Measurements from ENCODE around the gene LYPD1.

Gene LYPD1

DNA sequence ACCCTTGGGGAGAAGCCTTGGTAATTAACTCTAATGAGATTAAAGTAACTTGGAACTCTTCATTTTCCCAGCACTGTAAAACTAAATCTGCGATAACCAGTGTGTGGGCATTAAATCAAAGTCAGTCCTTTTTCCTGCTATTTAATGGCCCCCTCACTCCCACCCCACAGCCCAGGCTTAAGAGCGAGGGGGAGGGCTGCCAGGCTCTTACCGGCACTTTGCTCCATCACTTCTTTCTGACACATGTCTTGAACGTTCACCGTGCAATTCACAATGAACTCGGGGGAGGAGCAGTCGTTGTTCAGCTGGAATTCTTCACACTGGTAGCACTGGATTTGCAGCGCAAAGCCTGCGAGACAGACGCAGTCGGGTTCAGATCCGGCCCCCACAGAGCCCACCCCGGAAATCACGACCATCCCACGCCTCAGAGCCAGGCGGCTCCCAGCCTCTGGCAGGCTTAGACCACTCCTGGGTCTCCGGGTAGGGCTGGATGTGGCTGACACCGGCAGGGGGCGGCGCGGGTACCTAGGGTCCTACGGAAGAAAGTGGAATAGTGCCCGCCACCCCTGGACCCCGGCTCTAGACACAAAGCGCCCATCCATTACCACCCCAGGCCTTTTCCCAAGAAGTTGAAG lies 1.7 kb downstream of the LYPD1 start:
- DNase-seq: no peak

- no peak for DNase-seq
Measured at GRCh38 chr2:132667706-132668105, 2.3 kb downstream of the LYPD1 start.

GRCh38 chr2:132665401-132666140 lies 4.4 kb downstream of the LYPD1 start:
- DNase-seq: no peak

GRCh38 chr2:132664096-132664495 lies 5.9 kb downstream of the LYPD1 start:
- DNase-seq: no peak

GRCh38 chr2:132662732-132663131 lies 7.3 kb downstream of the LYPD1 start:
- DNase-seq: no peak

DNA sequence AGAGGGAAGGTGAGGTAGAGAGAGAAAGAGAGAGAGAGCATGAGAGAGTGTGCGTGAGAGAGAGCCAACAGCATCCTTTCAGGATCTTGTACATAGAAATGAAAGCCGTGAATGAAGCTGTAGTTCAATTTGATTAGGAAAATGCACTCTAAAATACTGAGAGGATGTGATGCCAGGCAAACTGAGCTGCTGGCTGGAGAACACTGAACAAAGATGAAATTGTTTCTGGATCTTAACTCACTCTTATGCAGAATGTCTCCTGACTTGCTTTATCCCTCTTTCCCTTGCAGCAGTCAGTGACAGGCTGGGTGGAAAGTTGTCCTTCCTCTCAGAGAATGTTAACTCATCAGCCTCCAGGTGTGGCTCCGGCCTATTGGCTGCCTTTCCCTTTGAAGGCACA lies 10.7 kb downstream of the LYPD1 start:
- DNase-seq: no peak

GRCh38 chr2:132656266-132656975 lies 13.6 kb downstream of the LYPD1 start:
- no peak for DNase-seq

DNA sequence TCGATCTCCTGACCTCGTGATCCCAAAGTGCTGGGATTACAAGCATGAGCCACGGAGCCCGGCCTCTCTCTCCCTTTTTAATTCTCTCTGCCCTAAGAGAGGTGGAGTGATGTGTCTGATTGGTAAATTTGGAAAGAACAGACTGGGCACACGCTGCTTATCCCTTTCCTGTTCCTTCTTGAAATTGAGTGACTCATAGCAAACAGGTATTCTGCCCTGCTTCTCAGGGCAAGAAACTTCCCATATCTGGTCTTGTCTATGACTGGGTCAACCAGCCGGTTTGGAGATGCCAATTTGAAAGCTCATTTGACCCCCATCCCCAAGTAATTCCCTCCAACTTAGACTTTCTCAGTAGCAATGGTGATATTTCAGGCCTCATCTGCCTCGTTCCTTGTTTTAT lies 15.0 kb downstream of the LYPD1 start:
- DNase-seq: no peak

- DNase-seq: no peak
Measured at GRCh38 chr2:132654335-132654734, 15.7 kb downstream of the LYPD1 start.

- DNase-seq: no peak
Measured at GRCh38 chr2:132652474-132652873, 17.5 kb downstream of the LYPD1 start.

DNA sequence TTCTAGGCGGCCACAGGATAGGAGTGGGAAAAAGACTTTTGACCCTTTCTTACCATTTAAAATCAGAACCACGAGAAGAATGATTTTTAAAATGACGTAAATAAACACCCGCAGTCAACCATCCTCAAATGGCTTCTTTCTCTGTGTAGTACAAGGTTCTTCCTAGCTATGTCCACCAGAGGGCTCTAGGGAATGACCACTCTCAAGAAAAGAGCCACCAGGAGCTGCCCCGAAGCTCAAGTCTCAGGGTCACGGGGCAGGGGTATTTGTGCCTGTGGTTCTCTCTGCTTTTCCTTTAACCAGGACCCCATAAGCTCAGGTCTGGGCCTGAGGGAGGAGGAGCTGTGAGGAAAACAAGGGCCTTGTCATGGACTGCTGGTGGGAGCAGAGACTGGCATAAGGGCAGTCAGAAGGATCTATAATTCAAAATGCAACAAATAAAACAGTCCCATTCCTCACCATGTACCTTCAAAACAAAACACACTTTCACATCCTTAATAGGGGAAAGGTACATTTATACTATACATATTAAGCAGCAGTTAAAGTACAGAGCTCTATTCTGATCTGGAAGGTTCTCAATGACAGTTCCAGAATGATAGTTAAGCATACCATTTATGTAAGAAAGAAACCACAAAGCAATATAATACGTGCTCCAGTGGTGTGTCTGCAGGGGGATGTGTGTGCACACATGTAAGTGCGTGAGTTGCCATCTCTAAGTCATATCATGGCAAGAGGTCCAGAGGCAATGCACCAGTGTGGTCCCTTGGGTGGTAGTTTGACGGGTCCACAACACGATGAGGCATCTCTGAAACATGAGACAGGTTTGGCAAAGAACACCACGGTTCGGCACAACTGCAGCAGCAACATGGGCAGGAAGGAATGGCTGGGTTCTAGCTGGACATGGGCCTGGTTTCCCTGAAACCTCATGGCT lies 18.6 kb downstream of the LYPD1 start:
- no peak for DNase-seq

GRCh38 chr2:132646540-132647108 lies 23.4 kb downstream of the LYPD1 start:
- no peak for DNase-seq

GRCh38 chr2:132645722-132646539 lies 24.1 kb downstream of the LYPD1 start:
- no peak for DNase-seq

GRCh38 chr2:132645176-132645575 lies 24.8 kb downstream of the LYPD1 start:
- DNase-seq: no peak

- DNase-seq: no peak
Measured at GRCh38 chr2:132642415-132642814, 27.6 kb downstream of the LYPD1 start.

- no peak for DNase-seq
Measured at GRCh38 chr2:132641819-132642218, 28.2 kb downstream of the LYPD1 start.

DNA sequence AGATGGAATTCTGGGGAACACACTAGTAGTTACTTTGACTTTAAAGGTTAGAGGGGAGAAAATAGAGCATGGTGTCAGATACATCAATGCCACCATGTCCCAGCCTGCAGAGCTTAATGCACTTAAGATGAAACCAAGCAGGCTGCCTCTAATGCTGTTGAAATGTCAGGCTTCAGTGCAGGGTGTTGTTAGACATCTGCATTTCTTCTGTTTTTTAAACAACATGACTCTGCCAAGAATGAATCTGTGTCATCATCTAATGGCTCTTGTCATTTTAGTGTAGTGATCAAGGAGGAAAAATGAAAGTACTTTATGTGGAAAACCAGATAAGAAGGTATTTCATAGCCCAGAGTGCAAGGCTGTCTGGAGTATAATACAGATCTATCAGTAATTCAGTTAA lies 29.9 kb downstream of the LYPD1 start:
- DNase-seq: no peak

DNA sequence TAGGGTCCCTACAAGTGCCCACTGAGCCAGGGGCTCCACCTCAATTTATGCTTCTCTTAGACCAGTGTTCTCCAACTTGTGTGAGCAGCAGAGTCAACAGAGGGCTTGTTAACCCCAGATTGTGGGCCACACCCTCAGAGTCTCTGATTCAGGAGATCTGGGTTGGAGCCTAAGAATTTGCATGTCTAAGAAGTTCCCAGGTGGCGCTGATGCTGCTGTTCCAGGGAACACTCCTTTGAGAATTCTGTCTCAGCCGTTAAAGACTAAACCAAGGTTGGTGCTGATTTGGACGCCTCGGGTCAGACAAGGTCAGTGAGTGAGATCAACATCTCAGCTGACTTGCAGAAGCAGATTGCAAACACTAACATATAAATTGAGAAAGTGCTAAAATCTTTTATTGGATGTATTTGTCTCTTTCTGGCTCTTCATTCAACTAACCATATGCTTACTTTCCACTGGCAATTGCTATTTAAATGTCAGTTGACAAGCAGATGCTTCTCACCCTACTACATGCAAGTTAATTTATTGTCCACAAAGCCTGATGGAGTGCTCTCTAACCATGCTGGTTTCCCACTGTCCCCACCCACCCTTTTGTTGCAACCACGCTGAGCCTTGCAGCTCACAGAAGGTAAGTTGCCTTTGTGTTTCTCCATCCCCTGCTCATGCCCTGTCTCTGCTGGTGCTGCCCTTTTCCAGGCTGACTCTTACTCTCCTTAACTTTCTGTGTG lies 31.5 kb downstream of the LYPD1 start:
- no peak for DNase-seq

DNA sequence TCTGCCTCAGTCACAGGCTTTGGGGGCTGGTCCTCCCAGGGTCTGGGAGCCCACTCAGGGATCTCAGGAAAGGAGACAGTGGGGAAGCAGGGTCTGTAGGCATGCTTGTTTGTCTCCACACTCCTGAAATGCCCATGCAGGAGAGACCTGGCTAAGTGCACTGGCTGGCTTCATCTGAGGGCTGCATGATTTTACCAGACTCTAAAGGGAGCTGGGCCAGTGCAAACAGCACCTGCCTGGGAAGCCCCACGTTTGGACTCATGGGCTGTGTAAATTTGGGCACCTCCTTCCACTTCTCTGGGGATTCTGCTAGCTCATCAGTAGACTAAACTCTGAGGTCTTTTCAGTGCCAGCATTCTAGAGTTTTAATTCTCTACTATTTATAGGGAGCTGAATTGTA lies 33.7 kb downstream of the LYPD1 start:
- DNase-seq: no peak

DNA sequence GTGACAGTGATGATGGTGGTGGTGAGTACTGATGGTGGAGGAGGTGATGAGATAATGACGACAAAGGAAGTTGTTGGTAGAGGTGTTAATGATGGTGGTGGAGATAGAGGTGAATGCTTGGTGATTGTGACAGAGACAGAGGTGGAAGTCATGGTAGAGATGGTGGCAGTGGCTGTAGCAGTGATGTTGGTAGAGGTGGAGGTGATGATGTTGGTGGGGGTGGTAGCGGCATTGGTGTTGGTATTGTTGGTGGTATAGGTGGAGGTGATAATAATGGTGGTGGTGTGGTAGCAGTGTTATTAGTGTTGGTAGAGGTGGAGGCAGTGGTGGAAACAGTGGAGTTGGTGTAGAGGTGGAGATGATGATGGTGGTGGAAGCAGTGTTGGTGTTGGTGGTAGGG lies 36.4 kb downstream of the LYPD1 start:
- DNase-seq: no peak
